A549 (cell line): ENCODE data around the gene FILIP1L. TPM values are rescaled to one million over a fixed set of nuclear protein-coding genes. Genes with fewer than 3 reads are reported as not detected.
A peak's percentile ranks its signal among the peaks of the same experiment; 100 is the strongest.

Experiments used
- ATAC-seq, 2 experiments: fragments of 200-7000 bp in 1 of 2; fragments of >200 bp in 1 of 2; cut with Nextera tagmentation in 1 of 2; cut with Tn5 transposase in 1 of 2; 3 replicates each; pipeline versions ENCODE4 v1.8.0 to v1.9.1; 2018 to 2020; ENCODE audit warnings: mild to moderate bottlenecking in 1 of 2, moderate library complexity in 1 of 2
- CTCF ChIA-PET: fragments of 300-600 bp; sonication (Branson Sonifier 250); formaldehyde crosslinking; extraction: SDS; loops from one replicate; lab custom pipeline; 2021; ENCODE audit warnings: antibody characterized with exemption, inconsistent platforms; lab: Yijun Ruan, JAX
- POLR2A ChIA-PET: fragments of 350-600 bp; formaldehyde crosslinking; extraction: SDS; loops from one replicate; lab custom pipeline; 2021; ENCODE audit warnings: antibody characterized with exemption, inconsistent platforms; lab: Yijun Ruan, JAX
- DNase-seq, 2 experiments: peaks; one replicate each; pipeline versions ENCODE4 v3.0.0 to v3.0.0-alpha.2; 2011 to 2016; ENCODE audit warnings: low read depth in 1 of 2, low spot score in 1 of 2
- FAIRE-seq: peaks from 2 replicates; lab custom pipeline; 2011; peaks lifted over from hg19 to GRCh38; lab: Jason Lieb, UNC
- H3K27ac ChIP-seq, 2 experiments: fragments of >200 bp; sonication (Bioruptor Twin); formaldehyde crosslinking; 3 replicates each; pipeline ENCODE4 v1.5.1; 2016 to 2017
- H3K4me1 ChIP-seq: fragments of >200 bp; sonication (Bioruptor Twin); formaldehyde crosslinking; 3 replicates; pipeline ENCODE4 v1.6.1; 2016
- H3K4me2 ChIP-seq: fragments of >200 bp; sonication (Bioruptor Twin); formaldehyde crosslinking; 3 replicates; pipeline ENCODE4 v1.6.1; 2016
- H3K4me3 ChIP-seq: fragments of >200 bp; sonication (Bioruptor Twin); formaldehyde crosslinking; 3 replicates; pipeline ENCODE4 v1.5.1; 2016
- H3K9me3 ChIP-seq: fragments of >200 bp; sonication (Bioruptor Twin); formaldehyde crosslinking; 3 replicates; pipeline ENCODE4 v1.6.1; 2016
- ATOH8 ChIP-seq: fragments of 250-450 bp; sonication (Bioruptor Pico); IDR thresholded peaks from 2 replicates; pipeline ENCODE4 v1.5.0; 2020; ENCODE audit warnings: low read depth, mild to moderate bottlenecking, moderate library complexity
- CTCF ChIP-seq: fragments of >200 bp; sonication (Bioruptor Twin); formaldehyde crosslinking; IDR thresholded peaks from 3 replicates; pipeline ENCODE4 v1.5.1; 2016
- FOSB ChIP-seq: fragments of 250-450 bp; sonication (Bioruptor Pico); IDR thresholded peaks from 2 replicates; pipeline ENCODE4 v1.5.0; 2020; ENCODE audit warnings: mild to moderate bottlenecking, moderate library complexity
- FOSL2 ChIP-seq, 2 experiments: fragments of 450-650 bp in 1 of 2; fragments of >200 bp in 1 of 2; sonication (Bioruptor Twin) in 1 of 2; formaldehyde crosslinking; IDR thresholded peaks; 2 replicates each; pipeline versions ENCODE4 v1.5.0 to v1.6.1; 2016 to 2020; ENCODE audit warnings: mild to moderate bottlenecking in 1 of 2, moderate library complexity in 1 of 2
- HDAC2 ChIP-seq: fragments of 200-600 bp; sonication (generic); IDR thresholded peaks from 2 replicates; pipeline ENCODE4 v1.6.1; 2016
- HEYL ChIP-seq: fragments of 250-450 bp; sonication (Bioruptor Pico); IDR thresholded peaks from 2 replicates; pipeline ENCODE4 v1.8.0; 2021; ENCODE audit warnings: mild to moderate bottlenecking, moderate library complexity
- HMGXB4 ChIP-seq: fragments of 250-450 bp; sonication (Bioruptor Pico); IDR thresholded peaks from 2 replicates; pipeline ENCODE4 v1.5.0; 2021; ENCODE audit warnings: mild to moderate bottlenecking, moderate library complexity, borderline replicate concordance
- HOXB5 ChIP-seq: fragments of 250-450 bp; sonication (Bioruptor Pico); IDR thresholded peaks from 2 replicates; pipeline ENCODE4 v1.5.0; 2020; ENCODE audit warnings: mild to moderate bottlenecking, moderate library complexity
- KDM5A ChIP-seq: fragments of 200-600 bp; sonication (generic); IDR thresholded peaks from 2 replicates; pipeline ENCODE4 v1.6.1; 2016; ENCODE audit warnings: antibody characterized with exemption, mild to moderate bottlenecking
- MAX ChIP-seq: IDR thresholded peaks from 2 replicates; pipeline ENCODE4 v1.6.1; 2012
- NPAS2 ChIP-seq: fragments of 250-450 bp; sonication (Bioruptor Pico); IDR thresholded peaks from 2 replicates; pipeline ENCODE4 v1.8.0; 2022; ENCODE audit warnings: mild to moderate bottlenecking, moderate library complexity, borderline replicate concordance
- NR3C1 ChIP-seq: fragments of >200 bp; sonication (Bioruptor Twin); formaldehyde crosslinking; IDR thresholded peaks from 3 replicates; pipeline ENCODE4 v1.6.1; 2017
- PHF8 ChIP-seq: fragments of 200-600 bp; sonication (generic); IDR thresholded peaks from 2 replicates; pipeline ENCODE4 v1.6.1; 2016; ENCODE audit warnings: low read depth, mild to moderate bottlenecking, antibody characterized with exemption, moderate library complexity, borderline replicate concordance
- RAD21 ChIP-seq, 2 experiments: fragments of >200 bp in 1 of 2; sonication (Bioruptor Twin) in 1 of 2; formaldehyde crosslinking in 1 of 2; IDR thresholded peaks in 1 of 2; conservative IDR thresholded peaks in 1 of 2; 2 replicates in 1 of 2; 3 replicates in 1 of 2; pipeline ENCODE4 v1.6.1; 2012 to 2018; ENCODE audit warnings: inconsistent platforms in 1 of 2
- RCOR1 ChIP-seq: fragments of 150-350 bp; IDR thresholded peaks from 2 replicates; pipeline ENCODE4 v1.6.1; 2014; ENCODE audit warnings: antibody characterized with exemption, low read length, low read depth
- SMC3 ChIP-seq: fragments of >200 bp; sonication (Bioruptor Twin); formaldehyde crosslinking; IDR thresholded peaks from 3 replicates; pipeline ENCODE4 v1.6.1; 2018; ENCODE audit warnings: inconsistent platforms
- SREBF2 ChIP-seq: fragments of 450-650 bp; IDR thresholded peaks from 2 replicates; pipeline ENCODE4 v1.6.1; 2014; ENCODE audit warnings: mild to moderate bottlenecking, moderate library complexity
- TFCP2L1 ChIP-seq: fragments of 250-450 bp; sonication (Bioruptor Pico); IDR thresholded peaks from 2 replicates; pipeline ENCODE4 v1.5.0; 2021; ENCODE audit warnings: mild to moderate bottlenecking
- WGBS: methylation state at CpG from one replicate; pipeline ENCODE4 v1.1.6; 2017; ENCODE audit errors: missing lambda C conversion rate; 5-methylcytosine and 5-hydroxymethylcytosine counted together
- polyA plus RNA-seq, 4 experiments: library from polyadenylated mRNA; depleted of rRNA in 3 of 4; stranded (reverse); fragments of >200 nt; fragmentation: RNase III in 1 of 4; extraction: RNeasy Plus Mini Kit Qiagen cat#74134 plus additional on column Dnase treatment in 1 of 4; gene quantifications; 2 replicates in 3 of 4; 3 replicates in 1 of 4; pipeline ENCODE4 v1.2.3, GENCODE V29; 2011 to 2017

FILIP1L gene
- polyA plus RNA-seq, 2 of the 4 experiments (the other 2 are of a cell fraction): 0.19 to 0.45 TPM

GRCh38 chr3:99879275-99879674 lies 235.0 kb downstream of the FILIP1L start:
- H3K9me3 ChIP-seq: no peaks in the 10 kb centered on the region
- 98% methylated on average over 2 of the region's 2 CpGs for WGBS
- CTCF ChIA-PET: interaction anchor here (1.3 kb wide), 1 partner anchor 12 kb away, joined by 3 read pairs; no protein-coding TSS in a partner anchor
- no peak overlapping the region for H3K4me3 ChIP-seq
- FAIRE-seq (no peak), DNase-seq (no peak)
- no peak overlapping the region for H3K27ac ChIP-seq
- no peak for TF ChIP-seq KDM5A
- TF ChIP-seq HOXB5: no peak
- TF ChIP-seq NR3C1: no peak
- TF ChIP-seq, all 56 proteins: peak for 0
- Histone ChIP-seq H3K4me1 (peaks cover 9% of the 10 kb centered on the region), H3K4me2 (no peak overlapping the region)
- POLR2A ChIA-PET: no interaction called here
- no peak for ATAC-seq

- peak in 1 of 2 experiments; percentile 40 for DNase-seq
- Histone ChIP-seq H3K27ac (no peak overlapping the region), H3K4me1 (peaks cover 14% of the 10 kb centered on the region), H3K4me2 (no peak overlapping the region), H3K4me3 (no peak overlapping the region), H3K9me3 (no peaks in the 10 kb centered on the region)
- CTCF ChIA-PET: interaction anchor here (0.7 to 1.8 kb wide), 3 partner anchors 9 to 376 kb away, joined by 3 to 5 read pairs (median 5); no protein-coding TSS in a partner anchor
- POLR2A ChIA-PET: interaction anchor here (1.1 kb wide), 1 partner anchor 383 kb away, joined by 3 read pairs; the partner anchor contains the start of gene TBC1D23
- TF ChIP-seq TFCP2L1 (CRISPR knock-in tag) (no peak), KDM5A (no peak), FOSL2 (IDR thresholded peaks at IDR 0.05) (no peak), FOSL2 (CRISPR knock-in tag; IDR thresholded peaks at IDR 0.05) (peak; percentile 59), RAD21 (conservative IDR thresholded peaks at IDR 0.05 in 1 of 2, IDR thresholded peaks at IDR 0.05 in 1 of 2) (no peak)
- WGBS: 95% methylated on average over 1 of the region's 1 CpG
- ATAC-seq: peak; percentile 51 to 60; a peak in 3 of 6 replicates
- FAIRE-seq: no peak
Observed at GRCh38 chr3:99878005-99878404, 236.3 kb downstream of the FILIP1L start.

GRCh38 chr3:99877031-99877579 lies 237.2 kb downstream of the FILIP1L start:
- no peak overlapping the region for H3K4me2 ChIP-seq
- H3K27ac ChIP-seq: no peak overlapping the region
- TF ChIP-seq HEYL: no peak
- TF ChIP-seq PHF8: no peak
- no peak for TF ChIP-seq KDM5A
- TF ChIP-seq NPAS2 (CRISPR knock-in tag): no peak
- TF ChIP-seq HDAC2: no peak
- TF ChIP-seq RCOR1: no peak
- TF ChIP-seq NR3C1: no peak
- no peak for TF ChIP-seq ATOH8 (CRISPR knock-in tag)
- no peak for TF ChIP-seq HMGXB4 (CRISPR knock-in tag)
- TF ChIP-seq MAX: no peak
- TF ChIP-seq FOSB: no peak
- TF ChIP-seq CTCF: no peak
- TF ChIP-seq SREBF2: no peak
- no peak for TF ChIP-seq SMC3
- WGBS: 93% methylated on average over 4 of the region's 4 CpGs
- ChIA-PET CTCF (interaction anchor here (0.9 to 1.8 kb wide), 2 partner anchors 9 to 377 kb away, joined by 5 read pairs; no protein-coding TSS in a partner anchor), POLR2A (no interaction called here)
- H3K9me3 ChIP-seq: no peaks in the 10 kb centered on the region
- DNase-seq: no peak
- no peak overlapping the region for H3K4me3 ChIP-seq
- no peak for ATAC-seq
- FAIRE-seq: no peak
- H3K4me1 ChIP-seq: peaks cover 23% of the 10 kb centered on the region
